GM23338 (cell line): ENCODE measurements around the gene CALHM2. TPM values are rescaled to one million over a fixed set of nuclear protein-coding genes. Genes with fewer than 3 reads are reported as not detected.

Experiments
- ATAC-seq: fragments of 200-7000 bp; cut with Tn5 transposase; 3 replicates; pipeline ENCODE4 v1.9.1; 2020
- DNase-seq: peaks from one replicate; pipeline ENCODE4 v3.0.0-alpha.2; 2015; ENCODE audit warnings: low spot score
- H2AFZ ChIP-seq: fragments of 200-600 bp; sonication (generic); 2 replicates; pipeline ENCODE4 v1.8.0; 2016; ENCODE audit warnings: antibody characterized with exemption, mild to moderate bottlenecking, moderate library complexity
- H3F3A ChIP-seq: fragments of 200-600 bp; sonication (generic); replicated peaks from 2 replicates; pipeline ENCODE4 v1.8.0; 2017; ENCODE audit warnings: antibody characterized with exemption, mixed run types, low read depth
- H3K27ac ChIP-seq: fragments of 200-600 bp; sonication (generic); 2 replicates; pipeline ENCODE4 v1.6.1; 2016; ENCODE audit warnings: low read depth
- H3K27me3 ChIP-seq: fragments of 200-600 bp; sonication (generic); 2 replicates; pipeline ENCODE4 v1.8.0; 2016; ENCODE audit warnings: mild to moderate bottlenecking, mixed run types, moderate library complexity; ENCODE audit not compliant: insufficient read depth
- H3K36me3 ChIP-seq: fragments of 200-600 bp; sonication (generic); 2 replicates; pipeline ENCODE4 v1.8.0; 2016; ENCODE audit warnings: mild to moderate bottlenecking; ENCODE audit not compliant: insufficient read depth
- H3K4me1 ChIP-seq: fragments of 200-600 bp; sonication (generic); 2 replicates; pipeline ENCODE4 v1.8.0; 2016; ENCODE audit warnings: mild to moderate bottlenecking, moderate library complexity; ENCODE audit not compliant: insufficient read depth
- H3K4me2 ChIP-seq: fragments of 200-600 bp; sonication (generic); 2 replicates; pipeline ENCODE4 v1.7.1; 2017; ENCODE audit warnings: mixed run types
- H3K4me3 ChIP-seq: fragments of 200-600 bp; sonication (generic); 2 replicates; pipeline ENCODE4 v1.6.1; 2016; ENCODE audit warnings: mixed run types
- H3K79me2 ChIP-seq: fragments of 200-600 bp; sonication (generic); replicated peaks from 2 replicates; pipeline ENCODE4 v1.8.0; 2017; ENCODE audit warnings: mild to moderate bottlenecking; ENCODE audit not compliant: insufficient read depth
- H3K9me2 ChIP-seq: fragments of 200-600 bp; sonication (generic); 2 replicates; pipeline ENCODE4 v1.8.0; 2017; ENCODE audit not compliant: insufficient read depth
- H4K20me1 ChIP-seq: fragments of 200-600 bp; sonication (generic); replicated peaks from 2 replicates; pipeline ENCODE4 v1.8.0; 2017; ENCODE audit warnings: mild to moderate bottlenecking; ENCODE audit not compliant: insufficient read depth
- H3K27ac Mint-ChIP-seq: 2 replicates; pipeline ENCODE4 v1.8.0; 2020; ENCODE audit warnings: inconsistent platforms, mild to moderate bottlenecking, moderate library complexity, mixed read lengths
- H3K27me3 Mint-ChIP-seq: 3 replicates; pipeline ENCODE4 v1.8.0; 2022; ENCODE audit warnings: low read depth, mild to moderate bottlenecking, moderate library complexity, mixed read lengths, inconsistent platforms; ENCODE audit not compliant: insufficient read depth, poor library complexity
- H3K36me3 Mint-ChIP-seq: 3 replicates; pipeline ENCODE4 v1.8.0; 2021; ENCODE audit warnings: low read depth, mild to moderate bottlenecking, inconsistent platforms, moderate library complexity, mixed read lengths
- H3K4me1 Mint-ChIP-seq: 3 replicates; pipeline ENCODE4 v1.8.0; 2020; ENCODE audit warnings: mild to moderate bottlenecking, inconsistent platforms, mixed read lengths
- H3K4me3 Mint-ChIP-seq: 3 replicates; pipeline ENCODE4 v1.8.0; 2021; ENCODE audit warnings: moderate library complexity, mild to moderate bottlenecking, inconsistent platforms, mixed read lengths
- H3K9me3 Mint-ChIP-seq: 3 replicates; pipeline ENCODE4 v1.8.0; 2020; ENCODE audit warnings: moderate library complexity, mild to moderate bottlenecking, inconsistent platforms, mixed read lengths
- CREB1 ChIP-seq: fragments of 250-450 bp; sonication (Bioruptor Pico); IDR thresholded peaks from 2 replicates; pipeline ENCODE4 v1.5.0; 2020; ENCODE audit warnings: low read depth, mild to moderate bottlenecking, moderate library complexity
- EZH2 ChIP-seq: fragments of 200-600 bp; sonication (generic); IDR thresholded peaks from one replicate; pipeline ENCODE4 v1.8.0; 2017; ENCODE audit warnings: antibody characterized with exemption, mild to moderate bottlenecking, low read depth; ENCODE audit not compliant: unreplicated experiment
- EZH2phosphoT487 ChIP-seq: fragments of 200-600 bp; sonication (generic); IDR thresholded peaks from one replicate; pipeline ENCODE4 v1.8.1; 2018; ENCODE audit warnings: antibody characterized with exemption; ENCODE audit not compliant: unreplicated experiment
- NANOG ChIP-seq: IDR thresholded peaks from 2 replicates; pipeline ENCODE4 v1.6.1; 2016; ENCODE audit warnings: antibody characterized with exemption, borderline replicate concordance
- POLR2AphosphoS5 ChIP-seq: IDR thresholded peaks from 2 replicates; pipeline ENCODE4 v1.6.1; 2016; ENCODE audit warnings: antibody characterized with exemption, low read depth
- STAT1 ChIP-seq: IDR thresholded peaks from one replicate; pipeline ENCODE4 v1.6.1; 2016; ENCODE audit warnings: antibody characterized with exemption; ENCODE audit not compliant: unreplicated experiment
- ZNF114 ChIP-seq: fragments of 250-450 bp; sonication (Bioruptor Pico); IDR thresholded peaks from 2 replicates; pipeline ENCODE4 v1.5.0; 2020; ENCODE audit warnings: mild to moderate bottlenecking, moderate library complexity
- ZNF331 ChIP-seq: fragments of 250-450 bp; sonication (Bioruptor Pico); IDR thresholded peaks from 2 replicates; pipeline ENCODE4 v1.5.0; 2020; ENCODE audit warnings: low read depth, mild to moderate bottlenecking, moderate library complexity
- polyA plus RNA-seq: library from polyadenylated mRNA; unstranded; fragments of >200 nt; fragmentation: Nextera tagmentation; extraction: Ambion mirVana; gene quantifications from 2 replicates; pipeline ENCODE4 v1.2.1, GENCODE V29; 2016
- total RNA-seq: library from RNA; depleted of rRNA; stranded (reverse); fragments of >200 nt; shearing (Covaris generic); gene quantifications from 2 replicates; pipeline ENCODE4 v1.2.3, GENCODE V29; 2014
- TF ChIP-seq, protein P1 (sequence below), 2 experiments: fragments of 200-600 bp in 1 of 2; sonication (generic) in 1 of 2; conservative IDR thresholded peaks; 2 replicates each; pipeline versions ENCODE4 v1.5.1 to v1.6.1; 2016 to 2017; ENCODE audit warnings: antibody characterized with exemption in 2 of 2, low read depth in 2 of 2, mild to moderate bottlenecking in 2 of 2, moderate library complexity in 1 of 2
- TF ChIP-seq, protein P2 (sequence below): IDR thresholded peaks from one replicate; pipeline ENCODE4 v1.6.1; 2018; ENCODE audit warnings: antibody characterized with exemption; ENCODE audit not compliant: unreplicated experiment

The CALHM2 gene
- total and polyA plus RNA-seq, 2 experiments from 2014 or later, result 2.1 to 2.2 TPM

DNA sequence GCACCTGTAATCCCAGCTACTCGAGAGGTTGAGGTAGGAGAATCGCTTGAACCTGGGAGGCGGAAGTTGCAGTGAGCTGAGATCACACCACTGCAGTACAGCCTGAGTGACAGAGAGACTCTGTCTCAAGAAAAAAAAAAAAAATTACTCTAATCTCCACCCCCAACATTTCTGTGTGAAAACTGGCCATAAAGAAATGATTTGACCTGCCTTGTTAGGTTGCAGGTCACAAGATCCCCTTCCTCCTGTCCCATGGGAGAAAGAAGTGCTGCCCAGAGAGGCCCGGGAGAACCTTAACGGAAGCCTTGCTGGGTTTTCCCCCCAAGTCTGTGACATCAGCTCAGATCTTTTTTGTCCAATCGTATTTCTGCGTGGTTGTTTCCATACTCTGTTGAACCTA, 15.2 kb upstream of the CALHM2 start:
- Mint-ChIP-seq H3K36me3 (no peaks in the 10 kb centered on the region), H3K9me3 (no peaks in the 10 kb centered on the region), H3K27me3 (peaks cover 13% of the 10 kb centered on the region), H3K4me3 (no peak overlapping the region), H3K27ac (no peak overlapping the region), H3K4me1 (peaks cover 19% of the 10 kb centered on the region)
- Histone ChIP-seq H3K27ac (no peak overlapping the region), H3K4me3 (no peak overlapping the region), H3K4me1 (no peaks in the 10 kb centered on the region), H3K79me2 (no peaks in the 10 kb centered on the region), H2AFZ (no peak overlapping the region), H3K9me2 (no peaks in the 10 kb centered on the region), H3F3A (no peaks in the 10 kb centered on the region), H3K27me3 (no peaks in the 10 kb centered on the region), H4K20me1 (no peaks in the 10 kb centered on the region), H3K36me3 (no peaks in the 10 kb centered on the region), H3K4me2 (no peak overlapping the region)
- TF ChIP-seq EZH2phosphoT487 (no peak), POLR2AphosphoS5 (no peak), STAT1 (no peak), ZNF114 (no peak), NANOG (no peak), EZH2 (no peak), ZNF331 (CRISPR knock-in tag) (no peak), CREB1 (CRISPR knock-in tag) (no peak)
- TF ChIP-seq, protein P1, sequence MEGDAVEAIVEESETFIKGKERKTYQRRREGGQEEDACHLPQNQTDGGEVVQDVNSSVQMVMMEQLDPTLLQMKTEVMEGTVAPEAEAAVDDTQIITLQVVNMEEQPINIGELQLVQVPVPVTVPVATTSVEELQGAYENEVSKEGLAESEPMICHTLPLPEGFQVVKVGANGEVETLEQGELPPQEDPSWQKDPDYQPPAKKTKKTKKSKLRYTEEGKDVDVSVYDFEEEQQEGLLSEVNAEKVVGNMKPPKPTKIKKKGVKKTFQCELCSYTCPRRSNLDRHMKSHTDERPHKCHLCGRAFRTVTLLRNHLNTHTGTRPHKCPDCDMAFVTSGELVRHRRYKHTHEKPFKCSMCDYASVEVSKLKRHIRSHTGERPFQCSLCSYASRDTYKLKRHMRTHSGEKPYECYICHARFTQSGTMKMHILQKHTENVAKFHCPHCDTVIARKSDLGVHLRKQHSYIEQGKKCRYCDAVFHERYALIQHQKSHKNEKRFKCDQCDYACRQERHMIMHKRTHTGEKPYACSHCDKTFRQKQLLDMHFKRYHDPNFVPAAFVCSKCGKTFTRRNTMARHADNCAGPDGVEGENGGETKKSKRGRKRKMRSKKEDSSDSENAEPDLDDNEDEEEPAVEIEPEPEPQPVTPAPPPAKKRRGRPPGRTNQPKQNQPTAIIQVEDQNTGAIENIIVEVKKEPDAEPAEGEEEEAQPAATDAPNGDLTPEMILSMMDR (conservative IDR thresholded peaks at IDR 0.05; ENCODE audit: low read depth in 2 of 2), result no peak
- ATAC-seq (no peak), DNase-seq (no peak)

DNA sequence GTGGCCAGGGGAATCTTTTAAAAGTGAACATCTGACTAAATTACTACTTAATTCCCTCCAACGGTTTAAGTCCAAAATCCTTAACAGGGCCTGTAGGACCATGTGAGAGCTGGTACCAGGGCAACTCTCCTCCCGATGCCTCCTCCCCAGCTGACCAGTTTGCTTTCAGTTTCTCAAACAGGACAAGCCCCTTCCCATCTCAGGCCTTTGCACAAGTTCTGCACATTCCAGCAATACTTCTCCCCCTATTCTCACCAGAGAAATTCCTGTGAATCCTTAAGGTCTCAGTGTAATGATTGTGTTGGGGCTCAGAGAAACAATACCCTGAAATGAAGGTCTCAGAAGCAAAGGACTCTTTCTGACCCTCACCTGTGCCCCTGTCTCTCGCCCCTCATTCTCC, 14.6 kb upstream of the CALHM2 start:
- Histone ChIP-seq H4K20me1 (no peaks in the 10 kb centered on the region), H3K4me1 (no peaks in the 10 kb centered on the region), H3K36me3 (no peaks in the 10 kb centered on the region), H3K9me2 (no peaks in the 10 kb centered on the region), H3K4me3 (no peak overlapping the region), H3K79me2 (no peaks in the 10 kb centered on the region), H3K4me2 (no peak overlapping the region), H3K27ac (no peak overlapping the region), H2AFZ (no peak overlapping the region), H3K27me3 (no peaks in the 10 kb centered on the region), H3F3A (no peaks in the 10 kb centered on the region)
- Mint-ChIP-seq H3K27ac (no peak overlapping the region), H3K4me3 (no peak overlapping the region), H3K9me3 (no peaks in the 10 kb centered on the region), H3K4me1 (peaks cover 13% of the 10 kb centered on the region), H3K27me3 (peaks cover 13% of the 10 kb centered on the region), H3K36me3 (no peaks in the 10 kb centered on the region)
- DNase-seq (no peak), ATAC-seq (no peak)
- no peak for TF ChIP-seq NANOG
- TF ChIP-seq, protein P2, sequence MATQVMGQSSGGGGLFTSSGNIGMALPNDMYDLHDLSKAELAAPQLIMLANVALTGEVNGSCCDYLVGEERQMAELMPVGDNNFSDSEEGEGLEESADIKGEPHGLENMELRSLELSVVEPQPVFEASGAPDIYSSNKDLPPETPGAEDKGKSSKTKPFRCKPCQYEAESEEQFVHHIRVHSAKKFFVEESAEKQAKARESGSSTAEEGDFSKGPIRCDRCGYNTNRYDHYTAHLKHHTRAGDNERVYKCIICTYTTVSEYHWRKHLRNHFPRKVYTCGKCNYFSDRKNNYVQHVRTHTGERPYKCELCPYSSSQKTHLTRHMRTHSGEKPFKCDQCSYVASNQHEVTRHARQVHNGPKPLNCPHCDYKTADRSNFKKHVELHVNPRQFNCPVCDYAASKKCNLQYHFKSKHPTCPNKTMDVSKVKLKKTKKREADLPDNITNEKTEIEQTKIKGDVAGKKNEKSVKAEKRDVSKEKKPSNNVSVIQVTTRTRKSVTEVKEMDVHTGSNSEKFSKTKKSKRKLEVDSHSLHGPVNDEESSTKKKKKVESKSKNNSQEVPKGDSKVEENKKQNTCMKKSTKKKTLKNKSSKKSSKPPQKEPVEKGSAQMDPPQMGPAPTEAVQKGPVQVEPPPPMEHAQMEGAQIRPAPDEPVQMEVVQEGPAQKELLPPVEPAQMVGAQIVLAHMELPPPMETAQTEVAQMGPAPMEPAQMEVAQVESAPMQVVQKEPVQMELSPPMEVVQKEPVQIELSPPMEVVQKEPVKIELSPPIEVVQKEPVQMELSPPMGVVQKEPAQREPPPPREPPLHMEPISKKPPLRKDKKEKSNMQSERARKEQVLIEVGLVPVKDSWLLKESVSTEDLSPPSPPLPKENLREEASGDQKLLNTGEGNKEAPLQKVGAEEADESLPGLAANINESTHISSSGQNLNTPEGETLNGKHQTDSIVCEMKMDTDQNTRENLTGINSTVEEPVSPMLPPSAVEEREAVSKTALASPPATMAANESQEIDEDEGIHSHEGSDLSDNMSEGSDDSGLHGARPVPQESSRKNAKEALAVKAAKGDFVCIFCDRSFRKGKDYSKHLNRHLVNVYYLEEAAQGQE, result no peak
